T-helper 22 cell (primary cell): ENCODE data around the gene XPO6.
"Not testable (repeated sequence)": the region's sequence is repeated elsewhere in the genome, so short reads cannot be mapped to it uniquely, and the experiment has no call there.

Experiments
- DNase-seq: peaks from one replicate; pipeline ENCODE4 v3.0.0-alpha.2; 2020; ENCODE audit warnings: low read depth

The XPO6 gene

GRCh38 chr16:28211758-28212531, at the start of gene XPO6:
Gene XPO6 (minus strand): TSS chr16:28211965. CDS start chr16:28211368, 597 bp downstream.
- DNase-seq = peak; percentile 95

GRCh38 chr16:28260193-28260592, 48.4 kb upstream of the XPO6 start:
- DNase-seq = no peak

- no peak for DNase-seq
These were observed 48.0 kb upstream of the XPO6 start for GRCh38 chr16:28259781-28260150.

DNA sequence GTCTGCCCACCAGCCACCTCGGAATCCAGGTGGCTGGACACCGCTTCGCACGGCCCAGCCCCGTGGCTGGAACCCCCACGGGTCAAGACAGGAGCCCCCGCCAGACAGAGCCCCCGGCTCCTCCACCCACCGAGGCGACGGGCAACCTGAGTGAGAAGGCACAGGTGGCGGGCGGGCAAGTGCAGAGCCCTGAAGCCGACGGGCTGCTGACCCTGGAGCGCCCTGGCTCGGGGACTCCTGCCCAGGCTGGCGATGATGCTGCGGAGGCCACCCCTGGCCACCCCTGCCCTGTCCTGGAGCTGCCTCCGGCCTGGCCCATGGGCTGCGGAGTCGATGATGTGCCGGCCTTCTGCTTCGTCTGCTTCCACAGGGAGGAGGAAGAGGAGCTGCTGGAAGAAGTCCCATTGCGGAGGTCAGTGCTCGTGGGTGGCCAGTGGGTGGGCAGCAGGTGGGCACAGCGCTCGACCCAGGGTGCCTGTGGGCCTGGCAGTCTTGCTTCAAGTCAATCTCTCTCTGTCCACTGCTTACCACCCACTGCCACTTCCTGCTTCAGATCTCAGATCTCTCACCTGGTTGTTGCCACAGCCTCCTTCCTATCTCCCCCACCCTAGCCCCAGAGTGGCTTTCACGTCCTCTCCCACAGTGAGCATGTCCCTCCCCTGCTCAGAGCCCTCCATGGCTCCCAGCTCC, 47.5 kb upstream of the XPO6 start:
- DNase-seq = no peak

GRCh38 chr16:28258567-28258966, 46.8 kb upstream of the XPO6 start:
- no peak for DNase-seq

GRCh38 chr16:28257256-28257655, 45.5 kb upstream of the XPO6 start:
- DNase-seq = no peak

- DNase-seq = no peak
These were observed 44.1 kb upstream of the XPO6 start for GRCh38 chr16:28255838-28256237.

DNA sequence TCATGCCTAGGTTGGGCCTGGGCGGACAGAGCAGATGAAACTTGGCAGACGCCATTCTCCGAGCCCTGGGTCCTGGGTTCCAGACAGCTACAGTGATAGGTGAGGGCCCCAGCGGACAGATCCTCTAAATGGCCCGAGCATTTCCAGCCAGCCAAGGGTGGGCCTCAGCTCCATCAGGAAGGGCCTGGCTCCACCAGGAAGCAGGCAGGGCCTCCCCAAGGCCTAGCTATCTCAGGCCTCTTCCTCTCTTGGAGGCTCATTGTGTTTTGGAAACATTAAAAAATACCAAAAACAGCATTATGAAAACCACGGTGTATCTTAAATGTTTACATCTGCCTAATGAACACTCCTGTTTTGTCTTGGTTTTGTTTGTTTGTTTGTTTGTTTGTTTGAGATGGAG, 42.4 kb upstream of the XPO6 start:
- DNase-seq = no peak

DNA sequence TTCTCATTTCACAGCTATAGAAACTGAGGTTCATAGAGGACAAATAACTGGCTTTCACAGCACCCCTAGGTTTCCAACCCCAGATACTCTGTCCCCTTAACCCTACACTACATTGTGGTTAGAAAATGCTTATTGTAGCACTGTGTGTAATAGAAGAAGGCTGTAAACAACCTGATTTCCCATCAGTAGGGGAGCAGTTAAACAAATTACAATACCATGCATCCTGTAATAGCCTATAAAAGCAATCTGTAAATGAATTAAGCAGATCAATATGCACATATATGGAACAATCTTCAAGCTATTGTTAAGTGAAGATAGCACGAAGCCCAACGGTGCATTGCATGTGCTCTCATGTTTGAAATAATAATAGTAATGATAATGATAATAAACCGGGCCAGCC, 39.2 kb upstream of the XPO6 start:
- DNase-seq = no peak

GRCh38 chr16:28249483-28249882, 37.7 kb upstream of the XPO6 start:
- not testable (repeated sequence) for DNase-seq

GRCh38 chr16:28241924-28242323, 30.2 kb upstream of the XPO6 start:
- DNase-seq = no peak

DNA sequence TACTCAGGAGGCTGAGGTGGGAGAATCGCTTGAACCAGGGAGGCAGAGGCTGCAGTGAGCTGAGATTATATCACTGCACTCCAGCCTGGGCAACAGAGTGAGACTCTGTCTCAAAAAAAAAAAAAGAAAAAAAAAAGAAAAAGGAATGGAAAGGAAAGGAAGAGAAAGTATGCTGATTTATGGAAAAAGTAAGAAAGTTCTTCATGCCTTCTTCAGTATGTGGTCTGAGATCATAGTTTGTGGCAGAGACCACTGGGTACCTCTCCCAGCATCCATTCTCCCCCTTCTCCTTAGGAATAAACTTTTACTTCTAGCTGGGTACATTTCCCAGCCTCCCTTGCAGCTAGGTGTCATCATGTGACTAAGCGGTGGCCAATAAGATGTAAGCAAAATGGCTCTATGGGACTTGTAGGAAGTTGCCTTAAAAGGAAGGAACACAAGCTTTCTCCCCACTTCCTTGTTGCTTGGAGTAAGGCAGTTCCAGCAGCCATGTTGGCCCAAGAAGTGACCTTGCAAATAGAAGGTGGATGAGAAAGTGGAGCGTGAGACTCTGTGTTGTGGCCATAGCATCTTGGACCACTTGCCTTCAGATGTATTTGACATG, 26.1 kb upstream of the XPO6 start:
- no peak for DNase-seq

- no peak for DNase-seq
These were observed 20.0 kb upstream of the XPO6 start for GRCh38 chr16:28231763-28232162.

DNA sequence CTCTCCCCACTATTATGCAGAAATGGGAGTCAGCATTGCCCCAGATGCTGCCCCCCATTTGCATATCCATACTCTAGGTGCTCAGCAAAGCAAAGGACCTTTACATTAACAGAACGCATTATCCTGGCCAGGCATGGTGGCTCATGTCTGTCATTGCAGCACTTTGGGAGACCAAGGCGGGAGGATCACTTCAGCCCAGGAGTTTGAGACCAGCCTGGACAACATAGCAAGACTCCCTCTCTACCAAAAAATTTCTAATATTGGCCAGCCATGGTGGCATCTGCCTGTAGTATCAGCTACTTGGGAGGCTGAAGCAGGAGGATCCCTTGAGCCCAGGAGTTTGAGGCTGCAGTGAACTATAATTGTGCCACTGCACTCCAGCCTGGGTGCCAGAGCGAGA, 12.1 kb upstream of the XPO6 start:
- DNase-seq = not testable (repeated sequence)

DNA sequence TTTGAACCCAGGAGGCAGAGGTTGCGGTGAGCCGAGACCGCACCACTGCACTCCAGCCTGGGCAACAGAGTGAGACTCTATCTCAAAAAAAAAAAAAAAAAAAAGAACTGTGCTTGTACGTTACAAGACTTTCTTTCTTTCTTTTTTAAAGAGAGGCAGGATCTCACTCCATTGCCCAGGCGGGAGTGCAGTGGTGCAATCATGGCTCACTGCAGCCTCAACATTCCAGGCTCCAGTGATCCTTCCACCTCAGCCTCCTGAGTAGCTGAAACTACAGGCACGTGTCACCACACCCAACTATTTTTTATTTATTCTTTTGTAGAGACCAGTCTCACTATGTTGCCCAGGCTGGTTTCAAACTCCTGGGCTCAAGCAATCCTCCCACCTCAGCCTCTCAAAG, 8.0 kb upstream of the XPO6 start:
- not testable (repeated sequence) for DNase-seq

- no peak for DNase-seq
These were observed 7.5 kb upstream of the XPO6 start for GRCh38 chr16:28219282-28219681.

DNA sequence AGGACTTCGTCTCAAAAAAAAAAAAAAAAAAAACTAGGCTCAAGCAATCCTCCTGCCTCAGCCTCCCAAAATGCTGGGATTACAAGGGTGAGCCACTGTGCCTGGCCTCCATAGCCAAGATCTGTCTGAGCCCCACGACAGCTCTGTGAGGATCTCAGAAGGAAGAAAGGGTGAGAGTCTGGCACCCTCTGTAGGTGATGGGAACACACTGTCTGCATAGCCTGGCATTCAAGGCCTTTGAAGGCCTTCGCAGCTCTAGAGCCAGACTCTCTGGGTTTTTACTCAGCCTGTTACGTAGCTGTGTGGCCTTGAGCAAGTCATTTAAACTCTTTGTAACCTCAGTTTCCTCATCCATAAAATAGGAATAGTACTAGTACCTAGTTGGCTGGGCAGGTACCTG, 6.3 kb upstream of the XPO6 start:
- peak; percentile 45 for DNase-seq

GRCh38 chr16:28217326-28217725, 5.6 kb upstream of the XPO6 start:
- DNase-seq = no peak

GRCh38 chr16:28213396-28213795, 1.6 kb upstream of the XPO6 start:
- no peak for DNase-seq

GRCh38 chr16:28212532-28212873, 738 bp upstream of the XPO6 start:
- DNase-seq = no peak

GRCh38 chr16:28210979-28211588, 681 bp downstream of the XPO6 start:
- peak; percentile 44 for DNase-seq

- no peak for DNase-seq
These were observed 1.5 kb downstream of the XPO6 start for GRCh38 chr16:28210264-28210663.

- no peak for DNase-seq
These were observed 2.9 kb downstream of the XPO6 start for GRCh38 chr16:28208824-28209223.
